Mucosa of descending colon (tissue), 3 donors: ENCODE results near the gene TUBGCP6. TPM values are rescaled to one million over a fixed set of nuclear protein-coding genes. Genes with fewer than 3 reads are reported as not detected.
"Not testable (repeated sequence)": the region's sequence is repeated elsewhere in the genome, so short reads cannot be mapped to it uniquely, and the experiment has no call there.

Experiments
- ATAC-seq: fragments of 200-7000 bp; cut with Tn5 transposase; one replicate; pipeline ENCODE4 v1.9.1; 2020; ENCODE audit warnings: mild to moderate bottlenecking, moderate library complexity
- DNase-seq, 3 donors: peaks; one replicate each; pipeline ENCODE4 v3.0.0-alpha.2; 2020
- H3K36me3 ChIP-seq: fragments of 200-600 bp; one replicate; pipeline ENCODE4 v1.8.0; 2021; ENCODE audit warnings: low read depth, mild to moderate bottlenecking
- H3K4me1 ChIP-seq: fragments of 200-600 bp; one replicate; pipeline ENCODE4 v1.8.0; 2021; ENCODE audit warnings: low read depth, mild to moderate bottlenecking
- H3K4me3 ChIP-seq: fragments of 200-600 bp; one replicate; pipeline ENCODE4 v1.8.0; 2021; ENCODE audit warnings: mild to moderate bottlenecking
- H3K9me3 ChIP-seq: fragments of 200-600 bp; one replicate; pipeline ENCODE4 v1.8.0; 2021; ENCODE audit warnings: mild to moderate bottlenecking
- intact Hi-C, 2 donors: fragments of 100-400 bp; cut with DNase I in 1 of 2; cut with micrococcal nuclease in 1 of 2; formaldehyde crosslinking; loops; one replicate each; pipeline versions ENCODE4 v1.11.0 to v1.11.1; 2022; cut with DNase I, micrococcal nuclease
- total RNA-seq, 3 donors: library from RNA; stranded (reverse); fragmentation: NEBNext Ultra II Directional in 2 of 3; extraction: Animal tissue kit (Norgen Biotek cat#: 25700) in 2 of 3; gene quantifications; one replicate each; pipeline versions ENCODE4 v1.2.1 to v1.2.4, GENCODE V29; 2021 to 2023
- TF ChIP-seq, protein P1 (sequence below): fragments of 200-600 bp; IDR thresholded peaks from one replicate; pipeline ENCODE4 v1.8.0; 2022; ENCODE audit warnings: antibody characterized with exemption, mild to moderate bottlenecking
- donor health status: DM: no; HTN: no; CAD: no; lungs with moderate emphysema.
- donor health status: DM: no; HTN: no; CAD: no.
- donor health status: DM: no; HTN: yes; CAD: no.

Gene TUBGCP6
- total RNA-seq, 3 donors from 2014 or later: 34.5 to 41.6 (median 40.5) TPM

- TF ChIP-seq, protein P1, sequence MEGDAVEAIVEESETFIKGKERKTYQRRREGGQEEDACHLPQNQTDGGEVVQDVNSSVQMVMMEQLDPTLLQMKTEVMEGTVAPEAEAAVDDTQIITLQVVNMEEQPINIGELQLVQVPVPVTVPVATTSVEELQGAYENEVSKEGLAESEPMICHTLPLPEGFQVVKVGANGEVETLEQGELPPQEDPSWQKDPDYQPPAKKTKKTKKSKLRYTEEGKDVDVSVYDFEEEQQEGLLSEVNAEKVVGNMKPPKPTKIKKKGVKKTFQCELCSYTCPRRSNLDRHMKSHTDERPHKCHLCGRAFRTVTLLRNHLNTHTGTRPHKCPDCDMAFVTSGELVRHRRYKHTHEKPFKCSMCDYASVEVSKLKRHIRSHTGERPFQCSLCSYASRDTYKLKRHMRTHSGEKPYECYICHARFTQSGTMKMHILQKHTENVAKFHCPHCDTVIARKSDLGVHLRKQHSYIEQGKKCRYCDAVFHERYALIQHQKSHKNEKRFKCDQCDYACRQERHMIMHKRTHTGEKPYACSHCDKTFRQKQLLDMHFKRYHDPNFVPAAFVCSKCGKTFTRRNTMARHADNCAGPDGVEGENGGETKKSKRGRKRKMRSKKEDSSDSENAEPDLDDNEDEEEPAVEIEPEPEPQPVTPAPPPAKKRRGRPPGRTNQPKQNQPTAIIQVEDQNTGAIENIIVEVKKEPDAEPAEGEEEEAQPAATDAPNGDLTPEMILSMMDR: no peak
- H3K36me3 ChIP-seq: peaks cover 7% of the 10 kb centered on the region
- H3K4me1 ChIP-seq: no peaks in the 10 kb centered on the region
- ATAC-seq (no peak), DNase-seq (no peak)
- no peak overlapping the region for H3K4me3 ChIP-seq
- intact Hi-C loops: loop anchor here (5.0 kb wide), 2 partner anchors 45 to 50 kb away; partner anchors contain the start of gene DENND6B (in 1 of the 2)
- H3K9me3 ChIP-seq: no peaks in the 10 kb centered on the region
These were observed 32.9 kb upstream of the TUBGCP6 start for GRCh38 chr22:50277761-50278160.

DNA sequence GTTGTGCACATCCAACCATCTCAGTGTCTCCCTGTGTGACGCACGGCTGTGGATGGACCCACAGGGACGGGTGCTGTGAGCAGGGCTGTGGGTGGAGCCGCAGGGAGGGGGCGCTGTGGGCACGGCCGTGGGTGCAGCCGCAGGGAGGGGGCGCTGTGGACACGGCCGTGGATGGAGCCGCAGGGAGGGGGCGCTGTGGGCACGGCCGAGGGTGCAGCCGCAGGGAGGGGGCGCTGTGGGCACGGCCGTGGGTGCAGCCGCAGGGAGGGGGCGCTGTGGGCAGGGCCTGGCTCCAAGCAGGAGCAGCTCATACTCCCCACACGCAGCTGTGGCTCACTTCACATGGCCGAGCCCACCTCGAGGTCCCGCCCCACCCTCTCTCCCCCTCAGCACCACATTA is 31.3 kb upstream of the TUBGCP6 start:
- ATAC-seq (peak; percentile 72), DNase-seq (peak in 2 of 3 donors; percentile 79 to 82)
- Histone ChIP-seq H3K4me3 (no peak overlapping the region), H3K9me3 (no peaks in the 10 kb centered on the region), H3K36me3 (peaks cover 7% of the 10 kb centered on the region), H3K4me1 (peaks cover 10% of the 10 kb centered on the region)
- intact Hi-C loops: loop anchor here (5.0 kb wide), 2 partner anchors 46 to 51 kb away; partner anchors contain the start of gene DENND6B (in 1 of the 2)
- TF ChIP-seq, protein P1: peak; percentile 39

DNA sequence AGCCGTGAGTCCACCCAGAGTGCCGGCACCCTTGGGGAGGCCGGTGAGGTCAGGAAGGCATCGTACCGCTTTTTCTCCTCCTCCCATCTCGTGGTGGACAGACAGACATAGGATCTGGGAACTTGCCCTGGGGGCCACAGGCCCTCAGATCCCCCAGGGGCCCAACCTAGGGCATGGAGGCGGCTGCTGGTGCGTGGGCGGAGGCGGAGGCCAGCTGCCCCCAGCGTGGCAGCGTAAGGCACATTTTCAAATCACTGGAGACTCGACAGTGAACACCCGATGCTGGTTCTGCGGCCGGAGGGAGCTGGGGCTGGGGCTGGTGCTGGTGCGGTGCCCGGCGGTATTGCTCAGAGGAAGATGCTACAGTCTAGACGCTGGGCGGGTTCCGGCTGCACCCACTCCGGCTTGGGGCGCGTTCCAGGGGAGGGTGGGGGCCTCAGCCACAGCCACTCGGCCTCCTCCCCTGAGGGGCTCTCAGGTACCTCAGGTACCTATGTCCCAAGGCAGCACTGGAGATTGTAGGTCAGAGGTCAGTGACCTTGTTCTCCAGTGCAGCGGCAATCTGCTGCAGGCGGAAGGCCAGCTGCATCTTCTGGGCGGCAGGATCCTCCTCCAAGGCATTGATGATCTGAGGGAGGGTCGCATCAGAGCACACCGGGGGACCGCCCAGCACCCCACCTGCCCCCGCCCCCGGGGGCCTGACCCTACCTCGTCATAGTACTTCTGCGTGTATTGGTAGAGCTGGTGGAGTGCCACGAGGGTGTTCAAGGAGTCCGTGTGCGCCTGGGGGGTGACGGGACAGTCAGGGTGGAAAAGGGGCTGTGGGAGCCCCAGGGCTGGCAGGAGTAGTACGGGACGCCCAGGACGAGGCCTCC is 30.6 kb upstream of the TUBGCP6 start:
- DNase-seq: no peak
- ATAC-seq: no peak
- H3K4me3 ChIP-seq: no peak overlapping the region
- H3K9me3 ChIP-seq: no peaks in the 10 kb centered on the region
- H3K4me1 ChIP-seq: peaks cover 17% of the 10 kb centered on the region
- intact Hi-C loops: loop anchor here (5.0 kb wide), 2 partner anchors 47 to 52 kb away; partner anchors contain the start of gene DENND6B (in 1 of the 2)
- peaks cover 7% of the 10 kb centered on the region for H3K36me3 ChIP-seq
- TF ChIP-seq, protein P1: no peak

- Histone ChIP-seq H3K4me1 (peaks cover 22% of the 10 kb centered on the region), H3K9me3 (no peaks in the 10 kb centered on the region), H3K4me3 (no peak overlapping the region), H3K36me3 (peaks cover 7% of the 10 kb centered on the region)
- ATAC-seq (no peak), DNase-seq (no peak)
- TF ChIP-seq, protein P1: no peak
- intact Hi-C loops: loop anchor here (5.0 kb wide), 2 partner anchors 48 to 53 kb away; partner anchors contain the start of gene DENND6B (in 1 of the 2)
These were observed 29.9 kb upstream of the TUBGCP6 start for GRCh38 chr22:50274771-50275170.

GRCh38 chr22:50274311-50274710 is 29.5 kb upstream of the TUBGCP6 start:
- Histone ChIP-seq H3K4me3 (no peak overlapping the region), H3K36me3 (peaks cover 4% of the 10 kb centered on the region), H3K4me1 (peaks cover 26% of the 10 kb centered on the region), H3K9me3 (no peaks in the 10 kb centered on the region)
- intact Hi-C loops: no loop called here
- TF ChIP-seq, protein P1: no peak
- peak in 1 of 3 donors; percentile 72 for DNase-seq
- no peak for ATAC-seq

- intact Hi-C loops: not testable (repeated sequence)
These were observed 29.0 kb upstream of the TUBGCP6 start for GRCh38 chr22:50273781-50274180.

DNA sequence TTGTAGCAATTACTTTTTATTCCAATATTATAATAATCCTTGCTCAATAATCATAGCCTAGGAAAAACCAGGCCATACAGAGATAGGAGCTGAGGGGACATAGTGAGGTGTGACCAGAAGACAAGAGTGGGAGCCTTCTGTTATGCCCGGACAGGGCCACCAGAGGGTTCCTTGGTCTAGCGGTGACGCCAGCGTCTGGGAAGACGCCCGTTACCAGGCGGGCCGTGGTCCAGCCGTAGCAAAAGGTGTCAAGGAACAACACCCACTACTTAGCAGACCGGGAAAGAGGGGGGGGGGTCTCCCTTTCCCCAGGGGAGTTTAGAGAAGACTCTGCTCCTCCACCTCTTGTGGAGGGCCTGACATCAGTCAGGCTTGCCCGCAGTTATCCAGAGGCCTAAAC is 28.5 kb upstream of the TUBGCP6 start:
- ATAC-seq, H3K4me3 ChIP-seq, DNase-seq, H3K36me3 ChIP-seq, intact Hi-C loops, H3K9me3 ChIP-seq: not testable (repeated sequence)
- H3K4me1 ChIP-seq: peaks cover 26% of the 10 kb centered on the region

More at GRCh38 chr22:50273781-50274180, 29.0 kb upstream of the TUBGCP6 start:
- H3K36me3 ChIP-seq, H3K9me3 ChIP-seq, DNase-seq, ATAC-seq, H3K4me3 ChIP-seq: not testable (repeated sequence)
- H3K4me1 ChIP-seq: peaks cover 26% of the 10 kb centered on the region
